Measurements from ENCODE around the gene TMEM106A.

DNA sequence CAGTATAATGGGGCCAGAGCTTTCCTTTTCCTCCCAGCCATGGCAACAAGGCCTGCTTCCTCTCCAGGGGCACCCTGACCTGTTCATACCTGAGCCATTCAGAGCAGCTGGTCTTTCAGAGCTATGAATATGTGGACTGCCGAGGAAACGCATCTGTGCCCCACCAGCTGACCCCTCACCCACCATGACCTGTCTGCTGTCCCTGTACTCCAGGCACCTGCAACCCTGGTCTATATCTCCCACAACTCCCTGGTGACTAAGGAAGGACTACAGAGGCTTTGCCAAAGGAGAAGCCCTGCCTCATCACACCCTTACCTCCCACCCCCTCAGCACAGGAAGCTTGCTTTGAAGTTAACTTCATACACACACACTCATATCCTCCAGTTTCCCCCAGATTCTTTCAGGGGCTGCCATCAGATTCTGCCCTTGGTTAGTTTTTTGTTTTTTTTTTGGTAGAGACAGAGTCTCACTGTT, 6.0 kb downstream of the TMEM106A start:
- TF ChIP-seq, protein P1, sequence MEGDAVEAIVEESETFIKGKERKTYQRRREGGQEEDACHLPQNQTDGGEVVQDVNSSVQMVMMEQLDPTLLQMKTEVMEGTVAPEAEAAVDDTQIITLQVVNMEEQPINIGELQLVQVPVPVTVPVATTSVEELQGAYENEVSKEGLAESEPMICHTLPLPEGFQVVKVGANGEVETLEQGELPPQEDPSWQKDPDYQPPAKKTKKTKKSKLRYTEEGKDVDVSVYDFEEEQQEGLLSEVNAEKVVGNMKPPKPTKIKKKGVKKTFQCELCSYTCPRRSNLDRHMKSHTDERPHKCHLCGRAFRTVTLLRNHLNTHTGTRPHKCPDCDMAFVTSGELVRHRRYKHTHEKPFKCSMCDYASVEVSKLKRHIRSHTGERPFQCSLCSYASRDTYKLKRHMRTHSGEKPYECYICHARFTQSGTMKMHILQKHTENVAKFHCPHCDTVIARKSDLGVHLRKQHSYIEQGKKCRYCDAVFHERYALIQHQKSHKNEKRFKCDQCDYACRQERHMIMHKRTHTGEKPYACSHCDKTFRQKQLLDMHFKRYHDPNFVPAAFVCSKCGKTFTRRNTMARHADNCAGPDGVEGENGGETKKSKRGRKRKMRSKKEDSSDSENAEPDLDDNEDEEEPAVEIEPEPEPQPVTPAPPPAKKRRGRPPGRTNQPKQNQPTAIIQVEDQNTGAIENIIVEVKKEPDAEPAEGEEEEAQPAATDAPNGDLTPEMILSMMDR (IDR thresholded peaks at IDR 0.05): no peak
- TF ChIP-seq POLR2A (IDR thresholded peaks at IDR 0.05): no peak

Measured in esophagus squamous epithelium (tissue), 4 donors.